VCaP (cell line): ENCODE data around the gene DOCK3.
"Not testable (repeated sequence)": the region's sequence is repeated elsewhere in the genome, so short reads cannot be mapped to it uniquely, and the experiment has no call there.

ENCODE experiments used
- H3K27ac ChIP-seq: fragments of 450-650 bp; 2 replicates; pipeline ENCODE4 v1.5.1; 2017
- CTCF ChIP-seq: fragments of 450-650 bp; conservative IDR thresholded peaks from 2 replicates; pipeline ENCODE4 v1.5.1; 2017; ENCODE audit warnings: mild to moderate bottlenecking, moderate library complexity

DOCK3 gene

DNA sequence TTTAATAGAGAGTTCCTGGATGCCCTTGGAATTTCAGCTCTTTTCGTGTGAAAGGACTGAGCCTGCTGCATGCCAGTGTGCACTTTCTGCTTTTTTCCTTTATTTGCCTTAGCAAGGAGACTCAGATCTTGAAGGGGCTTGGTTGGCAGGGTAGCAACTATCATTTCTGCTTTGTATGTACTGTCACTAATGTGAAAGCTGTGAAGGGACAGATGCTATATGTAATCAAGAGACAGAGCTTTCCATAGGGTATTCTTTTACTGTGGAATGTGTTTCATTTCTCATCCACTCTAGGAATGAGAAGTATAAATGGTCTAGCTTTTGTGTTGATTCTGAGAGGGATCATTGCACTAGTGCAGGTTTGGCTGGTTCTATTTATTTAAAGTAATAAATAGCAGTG is 377.8 kb downstream of the DOCK3 start:
- no peak overlapping the region for H3K27ac ChIP-seq
- no peak for TF ChIP-seq CTCF

GRCh38 chr3:51057121-51057520 is 382.4 kb downstream of the DOCK3 start:
- peak overlapping the region; percentile 74 for H3K27ac ChIP-seq
- TF ChIP-seq CTCF, result no peak

GRCh38 chr3:51063053-51063452 is 388.3 kb downstream of the DOCK3 start:
- H3K27ac ChIP-seq, result no peak overlapping the region
- TF ChIP-seq CTCF, result no peak

GRCh38 chr3:51075221-51075775 is 400.6 kb downstream of the DOCK3 start:
- H3K27ac ChIP-seq, result peak overlapping the region; percentile 16; the same call in 1 of the 2 replicates
- no peak for TF ChIP-seq CTCF

GRCh38 chr3:51082363-51082762 is 407.6 kb downstream of the DOCK3 start:
- no peak overlapping the region for H3K27ac ChIP-seq
- TF ChIP-seq CTCF, result no peak

DNA sequence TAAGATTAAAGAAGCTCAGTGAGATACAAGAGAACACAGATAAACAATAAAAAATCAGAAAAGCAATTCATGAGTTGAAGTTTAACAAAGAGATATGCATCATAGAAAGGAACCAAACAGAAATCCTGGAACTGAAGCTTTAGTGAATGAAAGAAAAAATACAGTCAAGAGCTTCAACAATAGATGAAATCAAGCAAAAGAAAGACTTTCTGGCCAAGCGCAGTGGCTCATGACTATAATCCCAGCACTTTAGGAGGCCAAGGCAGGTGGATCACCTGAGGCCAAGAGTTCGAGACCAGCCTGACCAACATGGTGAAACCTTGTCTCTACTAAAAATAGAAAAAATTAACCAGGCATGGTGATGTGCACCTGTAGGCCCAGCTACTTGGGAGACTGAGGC is 408.8 kb downstream of the DOCK3 start:
- no peak for TF ChIP-seq CTCF
- no peak overlapping the region for H3K27ac ChIP-seq

GRCh38 chr3:51092141-51092540 is 417.4 kb downstream of the DOCK3 start:
- not testable (repeated sequence) for H3K27ac ChIP-seq

DNA sequence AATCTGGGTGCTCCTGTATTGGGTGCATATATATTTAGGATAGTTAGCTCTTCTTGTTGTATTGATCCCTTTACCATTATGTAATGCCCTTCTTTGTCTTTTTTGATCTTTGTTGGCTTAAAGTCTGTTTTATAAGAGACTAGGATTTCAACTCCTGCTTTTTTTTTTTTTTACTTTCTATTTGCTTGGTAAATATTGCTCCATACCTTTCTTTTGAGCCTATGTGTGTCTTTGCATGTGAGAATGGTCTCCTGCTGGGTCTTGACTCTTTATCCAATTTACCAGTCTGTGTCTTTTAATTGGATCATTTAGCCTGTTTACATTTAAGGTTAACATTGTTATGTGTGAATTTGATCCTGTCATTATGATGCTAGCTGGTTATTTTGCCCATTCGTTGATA is 420.1 kb downstream of the DOCK3 start:
- not testable (repeated sequence) for H3K27ac ChIP-seq
